ENCODE measurements around the gene DCLK3. TPM values are rescaled to one million over a fixed set of nuclear protein-coding genes. Genes with fewer than 3 reads are reported as not detected.

Gene DCLK3
- total and polyA plus RNA-seq, 2 of the 4 experiments (the other 2 are of a cell fraction): not detected

DNA sequence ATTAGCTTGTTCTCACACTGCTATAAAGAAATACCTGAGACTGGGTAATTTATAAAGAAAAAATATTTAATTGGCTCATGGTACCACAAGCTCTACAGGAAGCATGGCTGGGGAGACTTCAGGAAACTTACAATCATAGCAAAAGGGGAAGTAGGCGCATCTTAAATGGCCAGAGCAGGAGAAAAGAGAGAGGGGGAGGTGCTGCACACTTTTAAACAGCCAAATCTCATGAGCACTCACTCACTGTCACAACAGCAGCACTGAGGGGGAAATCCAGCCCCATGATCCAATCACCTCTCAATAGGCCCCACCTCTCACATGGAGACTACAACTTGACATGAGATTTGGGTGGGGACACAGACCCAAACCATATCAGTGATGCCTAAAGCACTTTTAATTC, 82.5 kb downstream of the DCLK3 start:
- Histone ChIP-seq H2BK5ac (ENCODE audit: low read depth, low read length, poor library complexity, severe bottlenecking) (no peak overlapping the region), H3K14ac (replicated peaks; ENCODE audit: low read depth, low read length) (no peak overlapping the region), H3K23ac (ENCODE audit: low read depth, low read length) (no peak overlapping the region), H4K8ac (ENCODE audit: low read depth in 2 of 2, low read length in 2 of 2) (no peak overlapping the region), H4K91ac (ENCODE audit: insufficient read depth, low read depth, low read length) (no peak overlapping the region), H2AFZ (replicated peaks; ENCODE audit: low read length, poor library complexity) (no peak overlapping the region), H3K4me3 (ENCODE audit: insufficient read depth, low read depth, low read length) (no peak overlapping the region), H3K4me1 (ENCODE audit: control insufficient read depth, insufficient read depth, low read length) (peaks cover 2% of the 10 kb centered on the region; the same call in 1 of the 2 replicates), H2AK9ac (replicated peaks; ENCODE audit: low read depth, low read length, poor library complexity) (no peak overlapping the region), H3K36me3 (ENCODE audit: control insufficient read depth, insufficient read depth, low read length) (no peaks in the 10 kb centered on the region), H3K27ac (ENCODE audit: insufficient read depth, low read length) (no peak overlapping the region), H4K20me1 (ENCODE audit: insufficient read depth, low read length) (no peaks in the 10 kb centered on the region), H3K56ac (ENCODE audit: extremely low read depth, insufficient read depth, low read length) (no peak overlapping the region), H3K18ac (ENCODE audit: low read depth, low read length) (no peak overlapping the region), H3K79me1 (ENCODE audit: low read depth in 1 of 2, low read length in 2 of 2) (no peaks in the 10 kb centered on the region), H2BK120ac (ENCODE audit: low read depth, low read length) (peak overlapping the region; percentile 32), H3K27me3 (ENCODE audit: control insufficient read depth, insufficient read depth, low read length) (no peaks in the 10 kb centered on the region), H2BK15ac (ENCODE audit: low read depth, low read length) (no peak overlapping the region), H2AK5ac (ENCODE audit: low read depth, low read length) (no peak overlapping the region), H3K9ac (ENCODE audit: low read depth, low read length) (no peak overlapping the region), H3K4me2 (ENCODE audit: low read depth, low read length) (no peak overlapping the region), H3K4ac (ENCODE audit: low read depth, low read length) (no peak overlapping the region), H3K9me1 (ENCODE audit: insufficient read depth, low read length) (no peaks in the 10 kb centered on the region), H4K5ac (ENCODE audit: low read depth, low read length) (no peak overlapping the region), H2BK20ac (ENCODE audit: low read depth, low read length) (no peak overlapping the region; the same call in 1 of the 2 replicates), H3K9me3 (ENCODE audit: control insufficient read depth, insufficient read depth, low read length) (no peaks in the 10 kb centered on the region; the same call in 1 of the 2 replicates)
- BruUV-seq (replicated peaks): no TSS peak
- in situ Hi-C loops (cut with MboI; ENCODE audit: low sequenced_read_pairs): no loop called here
- no peak for DNase-seq
- CTCF ChIA-PET: no interaction called here
- no CpG with 5 or more reads among the region's 1 CpG for WGBS, 2 experiments (ENCODE audit: extremely low coverage in 2 of 2, insufficient read length in 1 of 2)
- no peak for ATAC-seq (ENCODE audit: low read depth)
- dilution Hi-C loops (cut with HindIII; ENCODE audit: low sequenced_read_pairs, unreplicated experiment): no loop called here
- TF ChIP-seq BHLHE40 (IDR thresholded peaks at IDR 0.05; ENCODE audit: low read depth, low read length) (no peak), SMC3 (IDR thresholded peaks at IDR 0.05; ENCODE audit: low read depth, low read length) (no peak), CEBPB (IDR thresholded peaks at IDR 0.05; ENCODE audit: low read depth, low read length) (no peak), MAZ (IDR thresholded peaks at IDR 0.05; ENCODE audit: borderline replicate concordance, low read depth, low read length) (no peak), RCOR1 (IDR thresholded peaks at IDR 0.05; ENCODE audit: insufficient replicate concordance, low read length) (no peak), MAFK (IDR thresholded peaks at IDR 0.05; ENCODE audit: low read depth, low read length) (no peak), RAD21 (IDR thresholded peaks at IDR 0.05; ENCODE audit: low read length) (no peak)
- POLR2A ChIA-PET (ENCODE audit: unreplicated experiment): no interaction called here
- intact Hi-C loops (cut with micrococcal nuclease): no loop called here
